ENCODE results near the gene TNRC6B.
"Not testable (repeated sequence)": the region's sequence is repeated elsewhere in the genome, so short reads cannot be mapped to it uniquely, and the experiment has no call there.

Gene TNRC6B

GRCh38 chr22:40211476-40212054 lies 33.8 kb downstream of the TNRC6B start:
- no peak for DNase-seq (ENCODE audit: low read depth in 2 of 2)

- no peak for DNase-seq (ENCODE audit: low read depth in 2 of 2)
Observed at GRCh38 chr22:40212121-40212520, 34.4 kb downstream of the TNRC6B start.

- no peak for DNase-seq (ENCODE audit: low read depth in 2 of 2)
Observed at GRCh38 chr22:40213478-40213877, 35.8 kb downstream of the TNRC6B start.

- no peak for DNase-seq (ENCODE audit: low read depth in 2 of 2)
Observed at GRCh38 chr22:40215266-40215665, 37.5 kb downstream of the TNRC6B start.

GRCh38 chr22:40216041-40216756 lies 38.5 kb downstream of the TNRC6B start:
- DNase-seq (ENCODE audit: low read depth in 2 of 2) = no peak

- DNase-seq (ENCODE audit: low read depth in 2 of 2) = no peak
Observed at GRCh38 chr22:40218152-40218551, 40.4 kb downstream of the TNRC6B start.

- DNase-seq (ENCODE audit: low read depth in 2 of 2) = no peak
Observed at GRCh38 chr22:40218723-40219294, 41.1 kb downstream of the TNRC6B start.

GRCh38 chr22:40220316-40221054 lies 42.8 kb downstream of the TNRC6B start:
- DNase-seq (ENCODE audit: low read depth in 2 of 2) = no peak

- no peak for DNase-seq (ENCODE audit: low read depth in 2 of 2)
Observed at GRCh38 chr22:40221055-40221414, 43.3 kb downstream of the TNRC6B start.

GRCh38 chr22:40222979-40223378 lies 45.3 kb downstream of the TNRC6B start:
- DNase-seq (ENCODE audit: low read depth in 2 of 2) = not testable (repeated sequence)

GRCh38 chr22:40224702-40225101 lies 47.0 kb downstream of the TNRC6B start:
- DNase-seq (ENCODE audit: low read depth in 2 of 2) = peak in 1 of 2 donors; percentile 24

- DNase-seq (ENCODE audit: low read depth in 2 of 2) = no peak
Observed at GRCh38 chr22:40226620-40227019, 48.9 kb downstream of the TNRC6B start.

GRCh38 chr22:40231618-40232313 lies 54.0 kb downstream of the TNRC6B start:
- DNase-seq (ENCODE audit: low read depth in 2 of 2) = no peak

- no peak for DNase-seq (ENCODE audit: low read depth in 2 of 2)
Observed at GRCh38 chr22:40232624-40233023, 54.9 kb downstream of the TNRC6B start.

- DNase-seq (ENCODE audit: low read depth in 2 of 2) = no peak
Observed at GRCh38 chr22:40233886-40234285, 56.2 kb downstream of the TNRC6B start.

GRCh38 chr22:40234658-40235057 lies 56.9 kb downstream of the TNRC6B start:
- no peak for DNase-seq (ENCODE audit: low read depth in 2 of 2)

GRCh38 chr22:40235308-40235707 lies 57.6 kb downstream of the TNRC6B start:
- no peak for DNase-seq (ENCODE audit: low read depth in 2 of 2)

GRCh38 chr22:40236131-40236665 lies 58.5 kb downstream of the TNRC6B start:
- no peak for DNase-seq (ENCODE audit: low read depth in 2 of 2)

GRCh38 chr22:40237241-40237640 lies 59.5 kb downstream of the TNRC6B start:
- peak; percentile 18 to 19 for DNase-seq (ENCODE audit: low read depth in 2 of 2)

GRCh38 chr22:40237788-40238424 lies 60.2 kb downstream of the TNRC6B start:
- no peak for DNase-seq (ENCODE audit: low read depth in 2 of 2)
